Kidney (tissue), 14 donors: Measurements from ENCODE around the gene MSS51. TPM values are rescaled to one million over a fixed set of nuclear protein-coding genes. Genes with fewer than 3 reads are reported as not detected.

ENCODE experiments used
- DNase-seq, 5 donors: peaks; one replicate each; pipeline ENCODE4 v3.0.0-alpha.2; 2013 to 2020
- FAIRE-seq: peaks from 2 replicates; lab custom pipeline; 2012; peaks lifted over from hg19 to GRCh38; lab: Jason Lieb, UNC
- H3K27ac ChIP-seq, 2 donors: one replicate each; pipeline ENCODE4 v1.7.0; 2013; ENCODE audit warnings: low read depth in 2 of 2, low read length in 2 of 2, inconsistent platforms in 1 of 2
- H3K27me3 ChIP-seq: one replicate; pipeline ENCODE4 v1.7.1; 2013; ENCODE audit warnings: low read length, inconsistent platforms; ENCODE audit not compliant: control insufficient read depth, insufficient read depth
- H3K36me3 ChIP-seq, 3 donors: one replicate each; pipeline versions ENCODE4 v1.7.0 to v1.7.1; 2013; ENCODE audit warnings: low read length in 3 of 3, control low read depth in 1 of 3, inconsistent platforms in 1 of 3; ENCODE audit not compliant: insufficient read depth in 3 of 3, control insufficient read depth in 2 of 3
- H3K4me1 ChIP-seq, 3 donors: one replicate each; pipeline versions ENCODE4 v1.7.0 to v1.7.1; 2013; ENCODE audit warnings: low read length in 3 of 3, inconsistent platforms in 1 of 3, low read depth in 1 of 3; ENCODE audit not compliant: control insufficient read depth in 2 of 3, insufficient read depth in 2 of 3
- H3K4me3 ChIP-seq, 3 donors: one replicate each; pipeline versions ENCODE4 v1.7.0 to v1.8.1; 2013; ENCODE audit warnings: low read length in 3 of 3, control low read depth in 1 of 3, inconsistent platforms in 1 of 3
- H3K9ac ChIP-seq, 3 donors: one replicate each; pipeline versions ENCODE4 v1.7.0 to v1.7.1; 2013; ENCODE audit warnings: low read length in 3 of 3, control low read depth in 1 of 3, inconsistent platforms in 1 of 3
- H3K9me3 ChIP-seq, 3 donors: one replicate each; pipeline versions ENCODE4 v1.7.0 to v1.7.1; 2013; ENCODE audit warnings: low read length in 3 of 3, control low read depth in 1 of 3, inconsistent platforms in 1 of 3; ENCODE audit not compliant: control insufficient read depth in 2 of 3, insufficient read depth in 1 of 3
- intact Hi-C: fragments of 100-400 bp; cut with DNase I; formaldehyde crosslinking; loops from one replicate; pipeline ENCODE4 v1.11.1; 2022
- polyA plus RNA-seq: library from polyadenylated mRNA; stranded (reverse); fragments of 350-450 nt; fragmentation: Illumina TruSeq; extraction: RNeasy Lipid Tissue Mini Kit (QIAGEN cat#74804); gene quantifications from one replicate; pipeline ENCODE4 v1.2.3, GENCODE V29; 2014; ENCODE audit warnings: low read depth, low replicate concordance; ENCODE audit not compliant: insufficient read depth
- total RNA-seq: library from RNA; stranded (reverse); fragmentation: NEBNext Ultra II Directional; extraction: Animal tissue kit (Norgen Biotek cat#: 25700); gene quantifications from one replicate; pipeline ENCODE4 v1.2.1, GENCODE V29; 2021
- TF ChIP-seq, protein P1 (sequence below): IDR thresholded peaks from 3 replicates; pipeline ENCODE4 v1.5.1; 2012; ENCODE audit warnings: mild to moderate bottlenecking, moderate library complexity, borderline replicate concordance; ENCODE audit not compliant: insufficient read depth; ENCODE audit errors: extremely low read depth
- donor health status: control.
- donor health status: control.
- donor health status: control.
- donor health status: control.
- donor health status: control.
- donor health status: DM: yes; HTN: yes; CAD: no.
- donor health status: Normal renal cell carcinoma (clear cell type).

The MSS51 gene
- total and polyA plus RNA-seq, 2 donors from 2014 or later = 0.95 to 2.4 TPM

DNA sequence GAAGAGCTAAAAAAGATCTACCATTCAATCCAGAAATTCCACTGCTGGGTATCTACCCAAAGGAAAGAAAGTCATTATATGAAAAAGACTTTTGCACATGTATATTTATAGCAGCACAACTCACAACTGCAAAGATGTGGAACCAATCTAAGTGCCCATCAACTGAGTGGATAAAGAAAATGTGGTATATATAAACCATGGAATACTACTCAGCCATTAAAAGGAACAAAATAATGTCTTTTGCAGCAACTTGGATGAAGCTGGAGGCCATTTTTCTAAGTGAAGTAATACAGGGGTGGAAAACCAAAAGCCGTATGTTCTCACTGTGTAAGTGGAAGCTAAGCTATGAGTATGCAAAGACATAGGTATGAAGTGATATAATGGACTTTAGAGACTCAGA is 22.5 kb downstream of the MSS51 start:
- no peak overlapping the region for H3K9ac ChIP-seq
- H3K9me3 ChIP-seq = no peaks in the 10 kb centered on the region
- H3K4me3 ChIP-seq = no peak overlapping the region
- no peaks in the 10 kb centered on the region for H3K27me3 ChIP-seq
- no peak overlapping the region for H3K27ac ChIP-seq
- no peak for DNase-seq
- H3K36me3 ChIP-seq = no peaks in the 10 kb centered on the region
- H3K4me1 ChIP-seq = peaks cover 0 to 3% (median 0%) of the 10 kb centered on the region in 3 donors
- FAIRE-seq = no peak
- TF ChIP-seq, protein P1, sequence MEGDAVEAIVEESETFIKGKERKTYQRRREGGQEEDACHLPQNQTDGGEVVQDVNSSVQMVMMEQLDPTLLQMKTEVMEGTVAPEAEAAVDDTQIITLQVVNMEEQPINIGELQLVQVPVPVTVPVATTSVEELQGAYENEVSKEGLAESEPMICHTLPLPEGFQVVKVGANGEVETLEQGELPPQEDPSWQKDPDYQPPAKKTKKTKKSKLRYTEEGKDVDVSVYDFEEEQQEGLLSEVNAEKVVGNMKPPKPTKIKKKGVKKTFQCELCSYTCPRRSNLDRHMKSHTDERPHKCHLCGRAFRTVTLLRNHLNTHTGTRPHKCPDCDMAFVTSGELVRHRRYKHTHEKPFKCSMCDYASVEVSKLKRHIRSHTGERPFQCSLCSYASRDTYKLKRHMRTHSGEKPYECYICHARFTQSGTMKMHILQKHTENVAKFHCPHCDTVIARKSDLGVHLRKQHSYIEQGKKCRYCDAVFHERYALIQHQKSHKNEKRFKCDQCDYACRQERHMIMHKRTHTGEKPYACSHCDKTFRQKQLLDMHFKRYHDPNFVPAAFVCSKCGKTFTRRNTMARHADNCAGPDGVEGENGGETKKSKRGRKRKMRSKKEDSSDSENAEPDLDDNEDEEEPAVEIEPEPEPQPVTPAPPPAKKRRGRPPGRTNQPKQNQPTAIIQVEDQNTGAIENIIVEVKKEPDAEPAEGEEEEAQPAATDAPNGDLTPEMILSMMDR = no peak
- intact Hi-C loops = no loop called here

DNA sequence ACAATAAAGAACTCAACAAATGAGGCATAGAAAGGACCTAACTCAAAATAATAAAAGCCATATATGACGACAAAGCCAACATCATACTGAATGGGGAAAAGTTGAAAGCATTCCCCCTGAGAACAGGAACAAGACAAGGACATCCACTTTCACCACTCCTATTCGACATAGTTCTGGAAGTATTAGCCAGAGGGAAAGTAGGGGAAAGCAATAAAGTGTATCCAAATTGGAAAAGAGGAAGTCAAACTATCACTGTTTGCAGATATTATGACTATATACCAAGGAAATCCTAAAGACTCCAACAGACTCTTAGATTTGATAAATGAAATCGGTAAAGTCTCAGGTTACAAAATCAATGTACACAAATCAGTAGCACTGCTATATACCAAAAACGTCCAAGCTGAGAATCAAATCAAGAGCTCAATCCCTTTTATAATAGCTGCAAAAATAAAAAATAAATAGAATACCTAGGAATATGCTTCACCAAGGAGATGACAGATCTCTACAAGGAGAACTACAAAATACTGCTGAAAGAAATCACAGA is 24.3 kb downstream of the MSS51 start:
- Histone ChIP-seq H3K36me3 (no peaks in the 10 kb centered on the region), H3K9ac (no peak overlapping the region), H3K9me3 (no peaks in the 10 kb centered on the region), H3K27me3 (no peaks in the 10 kb centered on the region), H3K4me3 (no peak overlapping the region), H3K27ac (no peak overlapping the region), H3K4me1 (no peaks in the 10 kb centered on the region)
- intact Hi-C loops = no loop called here
- TF ChIP-seq, protein P1 = no peak
- DNase-seq (no peak), FAIRE-seq (no peak)

DNA sequence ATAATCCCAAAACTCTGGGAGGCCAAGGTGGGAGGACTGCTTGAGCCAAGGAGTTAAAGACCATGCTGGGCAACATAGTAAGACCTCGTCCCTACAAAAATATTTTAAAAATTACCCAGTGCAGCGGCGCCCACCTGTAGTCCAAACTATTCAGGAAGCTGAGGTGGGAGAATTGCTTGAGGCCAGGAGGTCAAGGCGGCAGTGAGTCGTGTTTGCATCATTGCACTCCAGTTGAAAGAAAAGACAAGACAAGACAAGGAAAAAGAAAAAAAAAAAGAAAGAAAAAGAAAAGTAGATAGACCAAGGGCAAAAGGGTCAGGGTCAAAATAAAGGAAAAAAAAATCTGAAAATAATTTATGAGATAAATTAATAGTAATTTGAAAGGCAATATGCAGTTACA is 25.3 kb downstream of the MSS51 start:
- TF ChIP-seq, protein P1 = no peak
- DNase-seq (peak in 1 of 5 donors; percentile 29), FAIRE-seq (no peak)
- intact Hi-C loops = no loop called here
- Histone ChIP-seq H3K4me3 (no peak overlapping the region), H3K27me3 (no peaks in the 10 kb centered on the region), H3K4me1 (no peaks in the 10 kb centered on the region), H3K27ac (no peak overlapping the region), H3K36me3 (no peaks in the 10 kb centered on the region), H3K9me3 (no peaks in the 10 kb centered on the region), H3K9ac (no peak overlapping the region)

DNA sequence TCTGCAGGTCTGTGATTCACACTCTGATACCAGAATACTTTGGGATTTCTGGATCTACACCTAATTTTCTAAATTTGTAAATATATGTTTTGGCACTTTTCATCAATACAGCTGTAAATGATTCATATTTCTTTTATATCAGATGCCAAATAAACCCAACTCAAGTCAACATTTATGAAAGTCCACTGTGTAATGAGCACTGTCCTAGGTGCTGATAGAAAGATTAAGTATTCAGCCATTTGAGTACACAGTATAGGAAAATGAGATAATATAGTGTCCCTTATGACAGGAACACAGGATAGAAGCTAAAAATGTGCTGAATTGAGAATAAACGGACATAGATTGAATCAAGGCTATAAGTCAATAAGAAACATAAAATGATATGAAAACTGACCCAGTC is 25.9 kb downstream of the MSS51 start:
- FAIRE-seq = no peak
- H3K27ac ChIP-seq = no peak overlapping the region
- H3K4me3 ChIP-seq = no peak overlapping the region
- H3K9ac ChIP-seq = no peak overlapping the region
- intact Hi-C loops = no loop called here
- no peaks in the 10 kb centered on the region for H3K9me3 ChIP-seq
- no peak for DNase-seq
- TF ChIP-seq, protein P1 = no peak
- no peaks in the 10 kb centered on the region for H3K27me3 ChIP-seq
- H3K36me3 ChIP-seq = no peaks in the 10 kb centered on the region
- H3K4me1 ChIP-seq = no peaks in the 10 kb centered on the region
